ENCODE data around the gene MED27.

The MED27 gene

DNA sequence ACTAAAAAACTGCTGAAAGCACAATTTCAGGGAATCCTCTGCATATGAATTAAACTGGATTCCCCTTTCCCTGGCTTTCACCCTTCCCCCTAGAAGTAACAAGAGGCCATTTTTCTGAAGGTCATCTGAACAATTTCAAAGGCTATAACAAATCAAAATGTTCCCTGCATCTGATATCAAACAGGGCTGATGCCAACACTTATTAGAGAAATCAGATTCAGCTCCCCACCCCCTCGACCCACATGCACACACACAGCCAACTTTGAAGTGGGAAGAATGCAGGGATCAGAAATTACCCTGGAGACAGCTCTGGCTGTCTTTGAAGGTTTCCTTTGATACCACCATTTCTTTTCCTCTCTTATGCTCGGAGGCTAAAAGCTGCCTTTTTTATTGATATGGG, 190.7 kb downstream of the MED27 start:
- TF ChIP-seq, protein P1, sequence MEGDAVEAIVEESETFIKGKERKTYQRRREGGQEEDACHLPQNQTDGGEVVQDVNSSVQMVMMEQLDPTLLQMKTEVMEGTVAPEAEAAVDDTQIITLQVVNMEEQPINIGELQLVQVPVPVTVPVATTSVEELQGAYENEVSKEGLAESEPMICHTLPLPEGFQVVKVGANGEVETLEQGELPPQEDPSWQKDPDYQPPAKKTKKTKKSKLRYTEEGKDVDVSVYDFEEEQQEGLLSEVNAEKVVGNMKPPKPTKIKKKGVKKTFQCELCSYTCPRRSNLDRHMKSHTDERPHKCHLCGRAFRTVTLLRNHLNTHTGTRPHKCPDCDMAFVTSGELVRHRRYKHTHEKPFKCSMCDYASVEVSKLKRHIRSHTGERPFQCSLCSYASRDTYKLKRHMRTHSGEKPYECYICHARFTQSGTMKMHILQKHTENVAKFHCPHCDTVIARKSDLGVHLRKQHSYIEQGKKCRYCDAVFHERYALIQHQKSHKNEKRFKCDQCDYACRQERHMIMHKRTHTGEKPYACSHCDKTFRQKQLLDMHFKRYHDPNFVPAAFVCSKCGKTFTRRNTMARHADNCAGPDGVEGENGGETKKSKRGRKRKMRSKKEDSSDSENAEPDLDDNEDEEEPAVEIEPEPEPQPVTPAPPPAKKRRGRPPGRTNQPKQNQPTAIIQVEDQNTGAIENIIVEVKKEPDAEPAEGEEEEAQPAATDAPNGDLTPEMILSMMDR (IDR thresholded peaks at IDR 0.05; ENCODE audit: low read depth, low read length), result no peak
- TF ChIP-seq POLR2A (IDR thresholded peaks at IDR 0.05; ENCODE audit: extremely low read depth, insufficient read length) (no peak), MAX (IDR thresholded peaks at IDR 0.05; ENCODE audit: low read depth, low read length) (no peak), MYC (IDR thresholded peaks at IDR 0.05; ENCODE audit: low read depth, low read length) (no peak)
- H3K4me3 ChIP-seq (ENCODE audit: low read depth, low read length), result no peak overlapping the region
- DNase-seq (ENCODE audit: low read depth), result no peak

GRCh38 chr9:131887680-131888079, 192.0 kb downstream of the MED27 start:
- DNase-seq (ENCODE audit: low read depth), result no peak
- H3K4me3 ChIP-seq (ENCODE audit: low read depth, low read length), result no peak overlapping the region
- TF ChIP-seq, protein P1 (IDR thresholded peaks at IDR 0.05; ENCODE audit: low read depth, low read length), result no peak
- no peak for TF ChIP-seq MYC (IDR thresholded peaks at IDR 0.05; ENCODE audit: low read depth, low read length)
- TF ChIP-seq MAX (IDR thresholded peaks at IDR 0.05; ENCODE audit: low read depth, low read length), result no peak
- TF ChIP-seq POLR2A (IDR thresholded peaks at IDR 0.05; ENCODE audit: extremely low read depth, insufficient read length), result no peak

DNA sequence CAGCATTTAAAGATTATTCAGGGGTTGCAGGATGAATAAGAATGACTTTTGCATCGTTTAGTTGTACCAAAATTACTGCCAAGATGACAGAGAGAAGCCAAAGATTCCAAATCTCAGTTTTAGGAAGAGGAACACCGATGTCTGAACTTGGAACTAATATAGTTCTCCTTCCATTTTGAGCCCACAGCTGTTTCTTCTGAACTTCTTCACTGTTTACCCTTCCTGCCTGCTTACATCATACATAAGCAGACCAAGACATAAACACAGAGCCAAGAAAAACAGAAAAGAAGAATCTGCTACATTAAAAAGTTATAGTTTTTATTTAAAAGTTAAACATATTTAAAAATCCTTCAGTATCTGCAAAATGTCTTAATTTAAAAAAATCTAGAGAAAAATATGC, 192.8 kb downstream of the MED27 start:
- no peak overlapping the region for H3K4me3 ChIP-seq (ENCODE audit: low read depth, low read length)
- no peak for DNase-seq (ENCODE audit: low read depth)
- TF ChIP-seq, protein P1 (IDR thresholded peaks at IDR 0.05; ENCODE audit: low read depth, low read length), result no peak
- no peak for TF ChIP-seq MYC (IDR thresholded peaks at IDR 0.05; ENCODE audit: low read depth, low read length)
- no peak for TF ChIP-seq POLR2A (IDR thresholded peaks at IDR 0.05; ENCODE audit: extremely low read depth, insufficient read length)
- no peak for TF ChIP-seq MAX (IDR thresholded peaks at IDR 0.05; ENCODE audit: low read depth, low read length)

- TF ChIP-seq POLR2A (IDR thresholded peaks at IDR 0.05; ENCODE audit: extremely low read depth, insufficient read length) (no peak), MAX (IDR thresholded peaks at IDR 0.05; ENCODE audit: low read depth, low read length) (no peak), MYC (IDR thresholded peaks at IDR 0.05; ENCODE audit: low read depth, low read length) (no peak)
- TF ChIP-seq, protein P1 (IDR thresholded peaks at IDR 0.05; ENCODE audit: low read depth, low read length), result no peak
- H3K4me3 ChIP-seq (ENCODE audit: low read depth, low read length), result no peak overlapping the region
- DNase-seq (ENCODE audit: low read depth), result no peak
Observed at GRCh38 chr9:131885144-131885609, 194.5 kb downstream of the MED27 start.

- H3K4me3 ChIP-seq (ENCODE audit: low read depth, low read length), result no peak overlapping the region
- TF ChIP-seq, protein P1 (IDR thresholded peaks at IDR 0.05; ENCODE audit: low read depth, low read length), result no peak
- TF ChIP-seq MYC (IDR thresholded peaks at IDR 0.05; ENCODE audit: low read depth, low read length) (no peak), MAX (IDR thresholded peaks at IDR 0.05; ENCODE audit: low read depth, low read length) (no peak), POLR2A (IDR thresholded peaks at IDR 0.05; ENCODE audit: extremely low read depth, insufficient read length) (no peak)
- DNase-seq (ENCODE audit: low read depth), result no peak
Observed at GRCh38 chr9:131884222-131884621, 195.4 kb downstream of the MED27 start.
